Lung microvascular endothelial cell (primary cell): ENCODE results near the gene ZFP1. TPM values are rescaled to one million over a fixed set of nuclear protein-coding genes. Genes with fewer than 3 reads are reported as not detected.
A peak's percentile ranks its signal among the peaks of the same experiment; 100 is the strongest.

Experiments
- DNase-seq, 2 donors: peaks; one replicate each; pipeline versions ENCODE4 v3.0.0 to v3.0.0-alpha.2; 2010; ENCODE audit warnings: low read depth in 2 of 2
- total RNA-seq: library from RNA; depleted of rRNA; stranded (reverse); fragments of >200 nt; gene quantifications from 2 replicates; pipeline ENCODE4 v1.2.1, GENCODE V29; 2014

ZFP1 gene
- total RNA-seq, 1 donor from 2014 or later = 10.5 TPM

DNA sequence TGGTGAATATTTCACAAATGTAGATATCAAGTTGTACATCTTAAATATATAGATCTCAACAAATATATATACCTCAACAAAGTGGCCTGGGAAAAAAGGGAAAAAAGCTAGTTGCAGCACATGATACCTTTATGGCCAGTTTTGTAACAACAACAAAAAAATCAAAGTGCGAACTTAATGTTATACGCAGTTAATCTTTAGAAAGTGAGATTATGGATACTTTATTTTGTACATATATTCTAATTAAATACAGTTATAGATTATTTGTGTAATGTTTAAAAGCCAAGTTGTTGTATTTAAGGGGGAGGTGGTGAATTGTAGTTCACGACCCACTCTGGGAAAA is 385 bp upstream of the ZFP1 start:
- DNase-seq = no peak

DNA sequence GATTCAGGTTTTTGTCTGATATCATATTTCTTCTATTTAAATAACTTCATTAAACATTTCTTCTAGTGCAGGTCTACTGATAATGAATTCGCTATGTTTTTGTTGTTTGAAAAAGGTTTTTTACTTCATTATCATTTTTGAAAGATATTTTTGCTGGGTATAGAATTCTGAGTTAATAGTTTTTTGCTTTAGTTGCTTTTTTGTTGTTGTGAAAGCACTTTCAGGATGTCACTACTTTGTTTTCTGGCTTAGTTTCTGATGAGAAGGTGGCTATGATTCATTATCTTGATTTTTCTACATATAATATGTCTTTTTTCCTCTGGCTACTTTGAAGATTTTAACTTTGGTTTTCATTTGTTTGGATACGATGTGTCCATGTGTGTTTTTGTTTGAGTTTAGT is 3.5 kb downstream of the ZFP1 start:
- DNase-seq = no peak

DNA sequence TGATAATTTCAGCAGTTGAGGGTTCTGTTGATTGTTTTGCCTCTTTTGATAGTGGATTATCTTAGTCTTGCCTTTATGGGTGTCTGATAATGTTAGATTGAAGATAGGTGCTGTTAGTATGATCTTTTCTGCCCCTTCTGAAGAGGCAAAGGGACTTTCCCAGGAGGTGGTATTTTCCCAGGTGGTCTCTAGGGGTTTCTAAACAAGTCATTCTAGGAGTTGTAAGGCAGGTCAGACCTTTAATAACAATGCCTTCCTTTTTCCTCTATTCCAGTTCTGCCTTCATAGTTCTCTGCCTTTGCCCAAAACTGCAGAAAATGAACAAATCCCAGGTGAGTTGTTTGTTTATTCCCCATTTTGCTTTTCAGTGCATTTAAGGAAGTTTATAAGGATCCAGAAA is 4.3 kb downstream of the ZFP1 start:
- no peak for DNase-seq

DNA sequence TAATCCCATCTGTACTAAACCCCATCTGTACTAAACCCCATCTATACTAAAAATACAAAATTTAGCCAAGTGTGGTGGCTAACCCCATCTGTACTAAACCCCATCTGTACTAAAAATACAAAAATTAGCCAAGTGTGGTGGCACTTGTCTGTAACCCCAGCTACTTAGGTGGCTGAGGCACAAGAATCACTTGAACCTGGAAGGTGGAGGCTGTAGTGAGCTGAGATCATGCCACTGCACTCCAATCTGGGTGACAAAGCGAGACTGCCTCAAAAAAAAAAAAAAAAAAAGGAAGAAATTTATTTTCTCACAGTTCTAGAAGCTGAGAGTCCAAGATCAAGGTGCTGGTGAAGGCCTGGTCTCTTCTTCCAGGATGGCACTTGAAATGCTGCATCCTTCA is 12.1 kb downstream of the ZFP1 start:
- no peak for DNase-seq

DNA sequence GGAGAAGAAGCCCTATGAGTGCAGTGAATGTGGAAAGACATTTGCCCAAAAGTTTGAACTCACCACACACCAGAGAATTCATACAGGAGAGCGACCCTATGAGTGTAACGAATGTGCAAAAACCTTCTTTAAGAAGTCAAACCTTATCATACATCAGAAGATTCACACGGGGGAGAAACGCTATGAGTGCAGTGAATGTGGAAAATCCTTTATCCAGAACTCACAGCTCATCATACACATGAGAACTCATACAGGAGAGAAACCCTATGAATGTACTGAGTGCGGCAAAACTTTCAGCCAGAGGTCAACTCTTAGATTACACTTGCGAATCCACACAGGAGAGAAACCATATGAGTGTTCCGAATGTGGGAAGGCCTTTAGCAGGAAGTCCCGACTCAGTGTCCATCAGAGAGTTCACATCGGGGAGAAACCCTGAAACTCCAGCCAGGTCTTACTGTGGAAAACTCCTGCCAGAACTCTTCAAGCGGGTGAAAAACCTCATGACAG is 21.6 kb downstream of the ZFP1 start:
- no peak for DNase-seq

DNA sequence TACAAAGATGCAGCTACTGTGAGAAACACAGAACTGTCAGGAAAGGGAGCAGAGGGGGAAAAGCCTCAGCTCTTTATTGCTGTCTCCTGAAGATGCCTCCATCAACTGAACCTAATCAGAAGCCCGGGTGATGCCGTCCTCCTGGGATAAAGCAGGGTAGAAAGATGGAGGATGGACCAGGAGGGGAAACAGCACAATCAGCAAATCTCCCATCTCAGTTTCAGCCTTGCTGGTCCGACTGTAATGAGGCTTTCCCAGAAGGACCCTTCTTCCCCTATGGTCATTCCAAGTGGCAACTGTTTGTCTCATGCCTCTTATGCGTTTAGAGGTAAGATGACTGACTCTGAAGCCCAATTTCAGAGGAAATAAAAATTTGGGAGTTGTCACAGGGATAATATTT is 24.3 kb downstream of the ZFP1 start:
- DNase-seq = no peak

DNA sequence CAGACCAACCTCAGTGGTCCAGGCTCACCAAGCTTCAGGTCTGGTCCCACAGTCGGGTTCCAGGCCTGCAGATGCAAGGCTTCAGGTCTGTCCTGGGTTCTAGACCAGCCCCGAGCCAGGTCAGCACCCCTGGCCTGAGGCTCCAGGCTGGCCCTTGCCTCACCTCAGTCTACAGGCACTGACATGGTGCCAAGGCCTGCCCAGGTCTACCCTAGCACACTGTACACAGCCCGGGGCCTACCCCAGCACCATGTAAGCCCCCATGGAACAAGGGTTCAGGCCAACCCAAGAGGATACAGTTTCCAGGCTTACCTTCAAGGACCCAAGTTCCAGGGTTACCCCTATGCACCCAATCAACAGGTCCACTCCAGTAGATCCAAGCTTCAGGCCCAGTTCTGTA is 26.8 kb downstream of the ZFP1 start:
- DNase-seq = no peak

DNA sequence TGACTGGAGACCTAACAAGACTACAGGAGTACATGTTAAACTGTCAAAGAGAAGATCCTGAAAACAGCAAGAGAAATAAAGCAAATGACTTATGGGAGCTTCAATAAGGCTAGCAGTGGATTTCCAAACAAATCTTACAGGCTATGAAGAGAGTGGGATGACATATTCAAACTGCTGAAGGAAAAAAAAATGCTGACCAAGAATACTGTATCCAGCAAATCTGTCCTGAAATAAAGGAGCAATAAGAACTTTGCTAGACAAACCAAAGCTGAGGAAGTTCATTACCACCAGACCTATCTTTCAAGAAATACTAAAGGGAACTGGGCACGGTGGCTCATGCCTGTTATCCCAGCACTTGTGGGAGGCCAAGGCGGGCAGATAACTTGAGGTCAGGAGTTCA is 28.6 kb downstream of the ZFP1 start:
- DNase-seq = no peak

DNA sequence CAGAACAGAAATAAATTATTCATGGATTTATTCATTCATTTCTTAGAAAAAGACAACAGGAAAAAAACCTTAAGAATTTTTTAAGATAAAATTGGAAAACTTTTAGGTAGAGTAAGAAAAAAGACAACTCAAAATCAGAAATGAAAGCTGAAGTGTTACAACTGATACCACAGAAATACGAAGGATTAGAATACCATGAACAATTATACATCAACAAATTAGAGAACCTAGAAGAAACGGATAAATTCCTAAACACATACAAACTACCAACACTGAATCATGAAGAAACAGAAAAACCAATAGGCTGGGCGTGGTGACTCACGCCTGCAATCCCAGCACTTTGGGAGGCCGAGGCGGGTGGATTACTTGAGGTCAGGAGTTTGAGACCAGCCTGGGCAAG is 30.9 kb downstream of the ZFP1 start:
- no peak for DNase-seq

DNA sequence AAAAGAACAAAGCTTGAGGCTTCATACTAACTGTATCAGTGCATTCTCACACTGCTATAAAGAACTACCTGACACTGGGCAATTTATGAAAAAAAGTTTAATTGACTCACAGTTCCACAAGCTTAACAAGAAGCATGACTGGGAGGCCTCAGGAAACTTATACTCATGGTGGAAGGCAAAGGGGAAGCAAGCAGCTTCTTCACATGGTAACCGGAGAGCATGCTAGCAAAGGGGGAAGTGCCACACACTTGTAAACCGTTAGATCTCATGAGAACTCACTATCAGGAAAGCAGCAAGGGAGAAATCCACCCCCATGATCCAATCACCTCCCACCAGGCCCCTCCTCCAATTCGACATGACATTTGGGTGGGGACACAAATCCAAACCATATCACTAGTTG is 33.3 kb downstream of the ZFP1 start:
- no peak for DNase-seq

DNA sequence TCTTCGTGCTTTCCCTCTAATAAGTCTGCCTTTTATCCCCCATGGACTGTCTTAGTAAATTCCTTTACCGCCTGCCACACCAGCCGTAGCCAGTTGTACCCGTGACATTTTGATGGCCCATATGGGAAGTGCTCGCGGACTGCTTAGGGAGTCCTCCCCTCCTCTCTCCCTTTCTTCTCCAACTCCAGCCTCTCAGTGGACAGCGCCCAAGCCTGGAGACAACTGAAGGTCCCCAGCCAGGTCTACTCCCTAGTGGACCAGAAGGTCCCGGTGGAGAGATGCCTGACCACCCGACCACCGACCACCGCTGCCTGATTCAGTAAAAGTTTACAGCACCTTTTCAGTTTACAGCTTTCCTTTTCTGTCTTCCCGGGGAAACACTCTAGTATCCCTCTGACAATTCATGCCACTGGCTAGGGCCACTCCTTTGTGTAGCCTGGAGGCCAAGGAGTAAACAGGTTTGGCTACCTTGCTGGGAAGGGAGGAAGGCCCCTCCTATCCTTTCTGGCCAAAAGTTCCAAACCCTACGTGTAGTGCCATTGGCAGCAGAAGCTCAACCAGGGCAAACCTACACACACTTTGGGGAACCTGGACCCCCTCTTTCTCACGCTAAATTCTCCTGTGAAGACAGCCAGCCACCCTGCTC is 40.6 kb downstream of the ZFP1 start:
- no peak for DNase-seq

DNA sequence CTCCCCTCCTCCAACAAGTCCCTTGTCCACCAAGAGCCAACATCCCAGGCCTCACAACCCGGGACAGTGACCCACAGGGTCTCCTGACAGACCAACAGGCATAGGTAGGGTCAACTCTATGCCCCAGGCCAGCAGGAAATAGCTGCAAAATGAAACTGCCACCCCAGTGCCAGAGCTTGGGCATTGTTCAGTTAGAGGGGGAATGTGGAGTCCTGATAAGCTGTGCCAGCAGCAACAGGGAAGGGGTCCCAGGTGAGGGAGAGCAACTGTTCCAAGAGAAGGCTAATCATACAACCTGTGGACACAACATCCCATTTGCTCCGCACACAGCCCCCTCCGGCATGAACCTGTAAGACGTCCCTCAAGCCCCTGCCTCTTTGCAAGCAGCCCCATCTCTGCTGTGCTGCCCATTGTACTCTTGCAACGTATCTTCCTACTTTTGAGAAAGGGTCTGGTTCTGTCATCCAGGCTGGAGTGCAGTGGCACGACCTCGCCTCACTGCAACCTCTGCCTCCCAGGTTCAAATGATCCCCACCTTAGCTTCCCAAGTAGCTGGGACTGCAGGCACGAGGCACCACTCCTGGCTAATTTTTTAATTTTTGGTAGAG is 41.4 kb downstream of the ZFP1 start:
- no peak for DNase-seq

DNA sequence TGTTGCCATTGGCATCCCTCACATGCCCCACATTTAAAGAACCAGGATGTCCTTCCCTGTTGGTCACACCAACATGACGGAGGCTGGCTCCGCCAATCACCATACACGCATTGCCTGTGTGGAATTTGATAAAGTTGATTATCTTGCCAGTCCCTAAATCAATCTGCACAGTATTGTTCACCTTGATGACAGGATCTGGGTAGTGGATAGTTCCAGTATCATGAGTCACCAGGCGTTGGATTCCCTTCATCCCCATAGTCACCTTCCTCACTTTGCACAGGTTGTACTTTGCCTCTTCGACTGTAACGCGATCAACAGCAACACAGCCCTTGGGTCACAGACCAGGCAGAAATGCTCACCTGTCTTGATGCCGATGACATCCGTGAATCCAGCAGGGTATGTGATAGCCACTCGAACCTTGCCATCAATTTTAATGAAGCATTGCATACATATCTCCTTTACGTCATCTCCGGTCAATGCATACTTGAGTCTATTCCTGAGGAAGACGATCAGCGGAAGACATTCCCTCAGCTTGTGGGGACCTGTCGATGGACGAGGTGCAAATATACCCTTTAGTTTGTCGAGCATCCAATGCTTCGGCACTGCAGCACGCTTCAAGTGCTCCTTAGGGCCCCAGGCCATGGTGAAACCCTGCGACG is 44.4 kb downstream of the ZFP1 start:
- DNase-seq = peak in 1 of 2 donors; percentile 11

DNA sequence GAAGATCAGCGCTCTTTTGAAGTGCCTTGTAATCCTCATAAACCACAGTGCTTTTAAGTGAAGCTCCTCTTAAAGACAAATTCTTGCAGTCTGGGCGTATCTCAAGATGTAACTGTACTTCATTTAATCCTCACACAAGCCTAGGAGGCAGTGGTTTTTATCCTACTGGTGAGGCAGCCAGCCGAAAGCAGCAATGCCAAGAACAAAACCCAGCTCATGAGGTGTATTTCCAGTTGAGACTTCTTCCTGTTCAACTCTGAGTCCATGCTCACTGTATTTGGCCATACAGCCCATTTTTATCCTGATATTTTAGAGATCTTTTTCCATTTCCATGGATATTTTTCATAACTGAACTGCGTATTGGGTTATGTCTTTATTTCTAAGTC is 44.9 kb downstream of the ZFP1 start:
- DNase-seq = peak in 1 of 2 donors; percentile 72

DNA sequence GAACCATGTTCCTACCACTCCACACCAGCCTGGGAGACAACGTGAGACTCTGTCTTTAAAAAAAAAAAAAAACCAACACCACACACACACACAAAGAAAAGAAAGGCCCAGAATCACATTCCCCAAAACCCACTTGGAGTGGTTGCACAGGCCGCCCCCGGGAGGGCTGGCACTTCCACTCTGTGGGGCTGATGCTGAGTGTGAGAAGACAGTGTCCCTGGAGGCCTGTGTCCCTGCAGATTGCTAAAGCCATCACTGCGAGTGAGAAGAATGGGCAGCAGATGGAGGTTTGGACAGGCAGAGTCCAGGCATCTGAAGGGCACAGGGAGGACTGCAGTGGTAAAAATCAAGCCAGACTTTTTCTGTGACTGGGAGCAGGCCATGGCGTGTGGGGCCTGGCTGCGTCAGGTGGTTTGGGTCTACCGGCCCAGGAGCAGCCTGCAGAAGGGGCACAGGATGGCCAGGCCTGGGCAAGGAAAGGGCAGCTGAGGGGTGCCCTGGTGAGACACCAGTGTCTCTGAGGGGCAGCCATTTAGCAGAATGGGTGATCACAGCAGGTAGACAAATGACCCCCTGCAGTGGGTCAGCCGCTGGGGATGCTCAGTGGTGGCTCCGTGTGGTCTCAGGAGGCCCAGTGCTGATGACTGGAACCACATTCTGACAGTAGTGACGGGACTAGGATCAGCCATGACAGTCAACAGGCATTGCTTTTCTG is 45.6 kb downstream of the ZFP1 start:
- DNase-seq = no peak

DNA sequence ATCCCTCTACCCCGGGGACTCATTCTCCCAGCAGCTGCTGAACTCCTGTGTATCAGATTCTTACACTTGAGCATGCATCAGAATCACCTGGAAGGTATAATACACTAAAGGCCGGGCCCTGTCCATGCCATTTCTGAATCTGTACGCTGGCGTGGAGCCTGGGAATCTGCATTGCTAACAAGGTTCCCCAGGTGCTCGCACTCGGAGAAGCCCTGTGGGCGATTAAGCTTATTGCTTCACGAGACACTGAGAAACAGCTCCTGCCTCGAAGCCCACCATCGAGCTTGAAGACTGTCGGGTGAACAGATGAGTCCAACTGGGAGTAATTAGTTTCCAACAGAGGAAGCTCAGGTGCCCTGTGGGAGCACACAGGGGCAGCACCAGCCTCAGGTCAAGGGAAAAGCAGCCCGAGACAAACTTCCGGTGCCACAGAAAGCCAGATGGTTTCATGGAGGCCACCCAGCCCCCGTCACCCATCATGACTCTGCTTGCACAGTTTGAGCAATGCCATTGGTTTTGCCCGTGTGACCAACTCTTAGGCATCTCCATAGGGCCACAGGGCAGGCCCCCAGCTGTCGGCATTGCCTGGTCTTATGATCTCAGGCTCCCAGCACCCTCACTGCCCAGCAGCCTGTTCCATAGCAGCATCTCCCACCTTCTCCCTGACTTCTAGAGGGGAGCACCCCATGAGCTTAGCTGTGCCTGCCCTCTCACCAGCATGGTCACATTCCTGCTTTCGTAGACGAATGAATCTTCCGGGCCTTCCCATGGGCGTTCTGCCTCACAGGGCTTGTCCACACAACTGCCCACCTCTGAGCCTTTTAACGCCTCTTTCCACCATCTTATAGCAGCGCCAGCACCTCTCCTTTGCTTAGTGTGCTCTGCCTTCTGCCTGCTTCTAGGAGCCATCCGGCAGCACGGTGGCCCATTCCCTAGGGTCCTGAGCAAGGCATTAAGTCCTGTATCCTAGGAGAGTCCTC is 47.8 kb downstream of the ZFP1 start:
- no peak for DNase-seq

DNA sequence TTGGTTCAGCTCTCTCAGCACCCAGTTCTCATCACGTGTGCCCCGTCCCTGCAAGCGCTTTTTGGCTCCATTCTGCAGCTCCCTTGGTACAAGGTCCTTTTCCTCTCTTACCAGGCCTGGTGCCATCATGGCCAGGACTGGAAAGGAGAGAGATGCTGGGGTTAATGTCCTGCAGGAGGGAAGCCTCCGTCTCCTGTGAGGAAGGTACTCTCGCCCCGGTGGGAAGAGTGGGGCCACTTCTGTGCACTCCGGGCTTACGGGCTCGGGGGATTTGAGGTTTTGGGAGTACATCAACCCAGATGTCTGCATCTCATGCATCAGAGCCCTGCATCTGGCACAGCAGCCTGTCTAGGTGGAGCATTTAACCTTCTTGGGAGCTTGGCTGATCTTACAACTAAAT is 48.5 kb downstream of the ZFP1 start:
- no peak for DNase-seq

DNA sequence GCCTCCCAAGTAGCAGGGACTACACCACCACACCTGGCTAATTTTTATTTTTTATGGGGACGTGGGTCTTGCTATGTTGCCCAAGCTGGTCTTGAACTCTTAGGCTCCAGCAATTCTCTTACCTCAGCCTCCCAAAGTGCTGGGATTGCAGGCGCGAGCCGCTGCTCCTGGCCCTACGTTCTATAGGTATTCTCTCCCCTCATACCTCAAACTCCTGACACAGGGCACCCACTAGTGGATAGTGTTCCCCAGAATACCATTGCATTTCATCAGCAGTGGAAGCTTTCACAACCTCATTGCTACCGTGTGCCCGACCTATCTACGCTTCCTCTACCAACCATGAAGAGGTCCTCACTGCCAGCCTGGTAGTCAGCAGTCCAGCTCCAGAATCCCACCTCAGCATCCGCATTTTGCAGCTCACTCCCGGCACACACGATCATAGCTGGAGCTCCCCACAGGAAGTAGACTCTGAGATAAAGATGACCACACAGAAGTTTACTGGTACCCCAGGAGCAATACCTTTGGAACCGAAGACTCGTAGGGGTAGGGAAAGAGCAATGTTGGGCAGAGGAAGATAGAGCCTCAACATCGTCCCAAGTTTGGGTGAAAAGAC is 49.3 kb downstream of the ZFP1 start:
- no peak for DNase-seq

DNA sequence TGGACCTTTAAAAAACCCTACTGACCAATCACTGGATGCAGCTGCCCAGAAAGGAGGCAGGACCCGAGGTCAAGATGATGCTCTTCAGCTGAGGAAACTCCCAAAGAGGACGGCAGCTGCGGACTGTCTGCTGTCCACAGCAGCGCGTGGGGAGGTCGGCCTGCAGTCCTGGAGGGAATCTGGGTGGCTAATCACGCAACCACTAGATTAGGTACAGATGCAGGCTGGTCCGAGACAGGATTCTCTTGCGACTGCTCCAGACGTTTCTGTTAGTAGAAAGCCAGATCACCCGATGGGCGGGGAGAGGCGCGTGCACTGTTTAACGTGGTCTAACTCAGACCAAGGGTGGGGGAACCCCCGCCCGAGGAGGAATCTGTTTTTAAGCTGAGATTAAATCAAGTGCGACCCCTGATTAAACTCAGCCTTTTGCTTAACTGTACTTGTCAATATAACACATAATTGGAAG is 49.8 kb downstream of the ZFP1 start:
- DNase-seq = no peak

DNA sequence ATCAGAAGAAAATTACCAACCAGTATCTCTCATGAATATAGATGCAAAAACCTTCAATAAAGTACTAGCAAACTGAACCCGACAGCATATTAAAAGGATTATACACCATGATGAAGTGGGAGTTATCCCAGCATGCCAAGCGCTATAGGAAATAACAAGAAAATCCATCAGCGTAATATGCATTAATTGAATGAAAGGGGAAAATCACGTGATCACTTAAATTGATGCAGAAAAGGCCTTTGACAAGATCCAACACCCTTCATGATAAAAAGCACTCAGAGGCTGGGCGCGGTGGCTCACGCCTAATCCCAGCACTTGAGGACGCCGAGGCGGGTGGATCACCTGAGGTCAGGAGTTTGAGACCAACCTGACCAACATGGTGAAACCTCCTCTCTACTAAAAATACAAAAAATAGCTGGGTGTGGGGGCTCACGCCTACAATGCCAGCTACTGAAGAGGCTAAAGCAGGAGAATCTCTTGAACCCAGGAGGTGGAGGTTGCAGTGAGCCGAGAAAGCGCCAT is 53.8 kb downstream of the ZFP1 start:
- DNase-seq = no peak

DNA sequence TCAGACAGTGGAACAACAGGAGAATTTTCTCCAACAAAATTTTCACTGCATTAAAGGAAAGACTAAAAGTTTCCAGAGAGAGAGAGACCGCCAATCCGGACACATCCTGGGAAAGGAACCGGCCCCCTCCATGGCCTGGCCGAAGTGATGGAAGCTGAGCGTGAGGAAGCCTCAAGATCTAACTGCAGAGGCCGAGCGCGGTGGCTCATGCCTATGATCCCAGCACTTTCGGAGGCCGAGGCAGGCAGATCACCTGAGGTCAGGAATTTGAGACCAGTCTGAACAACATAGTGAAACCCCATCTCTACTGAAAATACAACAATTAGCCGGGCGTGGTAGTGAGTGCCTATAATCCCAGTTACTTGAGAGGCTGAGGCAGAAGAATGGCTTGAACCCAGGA is 54.8 kb downstream of the ZFP1 start:
- no peak for DNase-seq
